H1 (cell line): ENCODE measurements around the gene C1orf210.

Experiments used
- PHF8 ChIP-seq: fragments of 200-600 bp; sonication (generic); conservative IDR thresholded peaks from 2 replicates; pipeline ENCODE4 v1.7.1; 2012; ENCODE audit warnings: low read depth, mild to moderate bottlenecking, inconsistent platforms, low read length, moderate library complexity
- POLR2A ChIP-seq, 2 experiments: IDR thresholded peaks; 1 replicate in 1 of 2; 2 replicates in 1 of 2; pipeline ENCODE4 v1.6.1; 2011; ENCODE audit warnings: low read depth in 2 of 2, low read length in 2 of 2, mild to moderate bottlenecking in 2 of 2; ENCODE audit errors: control extremely low read depth in 1 of 2
- RAD21 ChIP-seq, 2 experiments: IDR thresholded peaks in 1 of 2; conservative IDR thresholded peaks in 1 of 2; 2 replicates each; pipeline ENCODE4 v1.6.1; 2011; ENCODE audit warnings: low read depth in 2 of 2, low read length in 2 of 2, improper control_type of control experiment in 1 of 2, inconsistent platforms in 1 of 2, mild to moderate bottlenecking in 1 of 2, moderate library complexity in 1 of 2
- RXRA ChIP-seq: IDR thresholded peaks from 2 replicates; pipeline ENCODE4 v1.6.1; 2011; ENCODE audit warnings: low read depth, mild to moderate bottlenecking, low read length, moderate library complexity; ENCODE audit not compliant: insufficient read depth
- TAF1 ChIP-seq: IDR thresholded peaks from 2 replicates; pipeline ENCODE4 v1.6.1; 2011; ENCODE audit warnings: mild to moderate bottlenecking, low read depth, low read length
- ZNF274 ChIP-seq: IDR thresholded peaks from 2 replicates; pipeline ENCODE4 v1.7.0; 2012; ENCODE audit warnings: low read length, borderline replicate concordance; ENCODE audit errors: extremely low read depth
- TF ChIP-seq, protein P1 (sequence below): IDR thresholded peaks from 2 replicates; pipeline ENCODE4 v1.6.1; 2012; ENCODE audit warnings: inconsistent platforms
- TF ChIP-seq, protein P2 (sequence below), 3 experiments: IDR thresholded peaks; 1 replicate in 2 of 3; 2 replicates in 1 of 3; pipeline versions ENCODE4 v1.5.1 to v1.6.1; 2011; ENCODE audit warnings: low read length in 3 of 3, mild to moderate bottlenecking in 3 of 3, inconsistent platforms in 2 of 3, low read depth in 1 of 3, moderate library complexity in 1 of 3; ENCODE audit not compliant: insufficient read depth in 1 of 3; ENCODE audit errors: control extremely low read depth in 1 of 3

DNA sequence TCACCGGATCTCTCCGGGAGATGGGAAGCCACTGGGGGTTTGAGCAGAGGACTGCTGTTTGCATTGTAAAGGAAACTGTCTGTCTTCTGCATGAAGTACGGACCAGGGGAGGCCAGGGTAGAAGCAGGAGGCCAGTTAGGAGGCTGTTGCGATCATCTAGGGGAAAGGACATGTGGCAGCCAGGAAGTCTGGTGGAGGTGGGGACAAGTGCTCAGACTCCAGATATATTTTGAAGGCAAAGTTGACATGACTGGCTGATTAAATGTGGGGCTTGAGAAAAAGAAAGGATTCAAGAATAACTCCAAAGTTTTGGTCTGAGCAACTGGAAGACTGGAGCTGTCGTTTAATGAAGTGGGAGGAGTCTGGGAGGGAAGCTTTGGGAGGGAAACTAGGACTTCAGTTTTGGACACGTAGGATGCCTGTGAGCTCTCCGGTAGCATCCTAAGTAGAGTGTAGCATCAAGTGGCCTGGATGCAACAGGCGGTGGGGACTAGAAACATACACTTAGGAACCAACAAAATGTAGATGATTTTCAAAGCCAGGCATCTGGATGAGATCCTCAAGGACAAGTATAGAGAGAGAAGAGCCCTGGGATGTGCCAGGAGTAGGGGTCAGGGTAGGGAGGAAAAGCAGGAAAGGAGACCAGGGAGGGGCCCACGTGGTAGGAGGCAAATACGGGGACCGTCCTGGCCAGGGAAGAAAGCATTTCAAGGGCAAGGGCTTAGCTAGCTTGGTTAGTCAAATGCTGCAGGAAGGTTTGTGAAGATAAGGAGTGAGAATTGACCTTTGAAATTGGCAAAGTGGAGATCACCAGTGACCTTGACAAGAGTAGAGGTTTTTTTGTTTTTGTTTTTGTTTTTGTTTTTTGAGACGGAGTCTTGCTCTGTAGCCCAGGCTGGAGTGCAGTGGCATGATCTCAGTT, 3.7 kb upstream of the C1orf210 start:
- TF ChIP-seq TAF1 (no peak), POLR2A (IDR thresholded peaks at IDR 0.05; ENCODE audit: control extremely low read depth in 1 of 2, low read depth in 2 of 2, low read length in 2 of 2) (no peak), ZNF274 (no peak), RXRA (no peak), RAD21 (IDR thresholded peaks at IDR 0.05 in 1 of 2, conservative IDR thresholded peaks at IDR 0.05 in 1 of 2; ENCODE audit: low read depth in 2 of 2, low read length in 2 of 2) (no peak), PHF8 (no peak)
- TF ChIP-seq, protein P1, sequence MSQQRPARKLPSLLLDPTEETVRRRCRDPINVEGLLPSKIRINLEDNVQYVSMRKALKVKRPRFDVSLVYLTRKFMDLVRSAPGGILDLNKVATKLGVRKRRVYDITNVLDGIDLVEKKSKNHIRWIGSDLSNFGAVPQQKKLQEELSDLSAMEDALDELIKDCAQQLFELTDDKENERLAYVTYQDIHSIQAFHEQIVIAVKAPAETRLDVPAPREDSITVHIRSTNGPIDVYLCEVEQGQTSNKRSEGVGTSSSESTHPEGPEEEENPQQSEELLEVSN = no peak
- TF ChIP-seq, protein P2, sequence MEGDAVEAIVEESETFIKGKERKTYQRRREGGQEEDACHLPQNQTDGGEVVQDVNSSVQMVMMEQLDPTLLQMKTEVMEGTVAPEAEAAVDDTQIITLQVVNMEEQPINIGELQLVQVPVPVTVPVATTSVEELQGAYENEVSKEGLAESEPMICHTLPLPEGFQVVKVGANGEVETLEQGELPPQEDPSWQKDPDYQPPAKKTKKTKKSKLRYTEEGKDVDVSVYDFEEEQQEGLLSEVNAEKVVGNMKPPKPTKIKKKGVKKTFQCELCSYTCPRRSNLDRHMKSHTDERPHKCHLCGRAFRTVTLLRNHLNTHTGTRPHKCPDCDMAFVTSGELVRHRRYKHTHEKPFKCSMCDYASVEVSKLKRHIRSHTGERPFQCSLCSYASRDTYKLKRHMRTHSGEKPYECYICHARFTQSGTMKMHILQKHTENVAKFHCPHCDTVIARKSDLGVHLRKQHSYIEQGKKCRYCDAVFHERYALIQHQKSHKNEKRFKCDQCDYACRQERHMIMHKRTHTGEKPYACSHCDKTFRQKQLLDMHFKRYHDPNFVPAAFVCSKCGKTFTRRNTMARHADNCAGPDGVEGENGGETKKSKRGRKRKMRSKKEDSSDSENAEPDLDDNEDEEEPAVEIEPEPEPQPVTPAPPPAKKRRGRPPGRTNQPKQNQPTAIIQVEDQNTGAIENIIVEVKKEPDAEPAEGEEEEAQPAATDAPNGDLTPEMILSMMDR (IDR thresholded peaks at IDR 0.05; ENCODE audit: control extremely low read depth in 1 of 3, insufficient read depth in 1 of 3, low read depth in 1 of 3, low read length in 3 of 3) = no peak
